Omental fat pad (tissue), 4 donors: ENCODE measurements around the gene CRCP. TPM values are rescaled to one million over a fixed set of nuclear protein-coding genes. Genes with fewer than 3 reads are reported as not detected.

Experiments
- ATAC-seq: fragments of 150-250 bp; one replicate; pipeline ENCODE4 v1.9.1; 2016; ENCODE audit warnings: mild to moderate bottlenecking, moderate library complexity; ENCODE audit not compliant: low FRiP score
- DNase-seq: peaks from one replicate; pipeline ENCODE4 v3.0.0-alpha.2; 2019; ENCODE audit warnings: low spot score
- total RNA-seq, 4 donors: library from RNA; depleted of rRNA; stranded (reverse); fragments of >200 nt; gene quantifications; one replicate each; pipeline ENCODE4 v1.1.0, GENCODE V29; 2016
- TF ChIP-seq, protein P1 (sequence below), 3 donors: fragments of 450-650 bp; IDR thresholded peaks; one replicate each; pipeline ENCODE4 v1.5.1; 2016 to 2017; ENCODE audit warnings: antibody characterized with exemption in 3 of 3, mild to moderate bottlenecking in 3 of 3, moderate library complexity in 2 of 3

Gene CRCP
- total RNA-seq, 4 donors from 2014 or later = 26.9 to 49.5 (median 38.3) TPM

DNA sequence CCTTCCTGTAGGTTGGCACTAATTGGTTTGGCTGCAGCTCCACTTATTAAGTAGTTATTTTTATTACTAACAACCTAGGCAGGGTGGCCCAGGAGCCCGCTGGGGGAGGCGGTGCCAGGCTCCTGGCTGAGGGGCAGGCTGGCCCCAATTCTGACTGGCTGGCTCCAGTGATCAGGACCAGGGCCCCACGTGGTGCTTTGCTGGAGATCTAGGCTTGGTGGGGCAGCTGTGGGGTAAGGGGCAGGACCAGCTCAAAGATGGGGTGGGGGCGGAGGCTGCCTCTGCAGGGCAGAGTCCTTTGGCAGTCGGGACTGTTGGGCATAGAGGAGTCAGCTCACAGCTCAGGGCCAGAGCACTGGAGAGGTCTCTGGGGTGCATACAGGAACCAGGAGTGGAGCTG is 36.6 kb upstream of the CRCP start:
- TF ChIP-seq, protein P1, sequence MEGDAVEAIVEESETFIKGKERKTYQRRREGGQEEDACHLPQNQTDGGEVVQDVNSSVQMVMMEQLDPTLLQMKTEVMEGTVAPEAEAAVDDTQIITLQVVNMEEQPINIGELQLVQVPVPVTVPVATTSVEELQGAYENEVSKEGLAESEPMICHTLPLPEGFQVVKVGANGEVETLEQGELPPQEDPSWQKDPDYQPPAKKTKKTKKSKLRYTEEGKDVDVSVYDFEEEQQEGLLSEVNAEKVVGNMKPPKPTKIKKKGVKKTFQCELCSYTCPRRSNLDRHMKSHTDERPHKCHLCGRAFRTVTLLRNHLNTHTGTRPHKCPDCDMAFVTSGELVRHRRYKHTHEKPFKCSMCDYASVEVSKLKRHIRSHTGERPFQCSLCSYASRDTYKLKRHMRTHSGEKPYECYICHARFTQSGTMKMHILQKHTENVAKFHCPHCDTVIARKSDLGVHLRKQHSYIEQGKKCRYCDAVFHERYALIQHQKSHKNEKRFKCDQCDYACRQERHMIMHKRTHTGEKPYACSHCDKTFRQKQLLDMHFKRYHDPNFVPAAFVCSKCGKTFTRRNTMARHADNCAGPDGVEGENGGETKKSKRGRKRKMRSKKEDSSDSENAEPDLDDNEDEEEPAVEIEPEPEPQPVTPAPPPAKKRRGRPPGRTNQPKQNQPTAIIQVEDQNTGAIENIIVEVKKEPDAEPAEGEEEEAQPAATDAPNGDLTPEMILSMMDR (IDR thresholded peaks at IDR 0.05) = no peak
- DNase-seq (no peak), ATAC-seq (no peak)

DNA sequence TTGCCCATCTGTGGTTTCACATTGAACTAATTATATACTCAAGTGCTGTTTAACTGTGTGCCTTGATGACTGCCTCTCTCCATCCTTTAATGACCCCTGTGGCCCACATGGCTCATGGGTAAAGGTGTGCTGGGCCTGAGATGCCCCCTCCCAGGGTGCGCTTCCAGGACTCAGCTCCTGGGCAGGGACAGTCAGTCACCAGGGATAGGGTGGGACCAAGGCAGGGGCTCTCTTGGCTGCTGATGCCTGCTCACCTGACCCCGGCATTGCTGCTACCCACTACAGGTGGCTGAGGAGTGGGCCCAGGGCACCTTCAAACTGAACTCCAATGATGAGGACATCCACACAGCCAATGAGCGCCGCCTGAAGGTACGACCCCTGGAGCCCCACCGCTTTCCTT is 32.6 kb upstream of the CRCP start:
- DNase-seq (no peak), ATAC-seq (no peak)
- TF ChIP-seq, protein P1 (IDR thresholded peaks at IDR 0.05) = no peak

DNA sequence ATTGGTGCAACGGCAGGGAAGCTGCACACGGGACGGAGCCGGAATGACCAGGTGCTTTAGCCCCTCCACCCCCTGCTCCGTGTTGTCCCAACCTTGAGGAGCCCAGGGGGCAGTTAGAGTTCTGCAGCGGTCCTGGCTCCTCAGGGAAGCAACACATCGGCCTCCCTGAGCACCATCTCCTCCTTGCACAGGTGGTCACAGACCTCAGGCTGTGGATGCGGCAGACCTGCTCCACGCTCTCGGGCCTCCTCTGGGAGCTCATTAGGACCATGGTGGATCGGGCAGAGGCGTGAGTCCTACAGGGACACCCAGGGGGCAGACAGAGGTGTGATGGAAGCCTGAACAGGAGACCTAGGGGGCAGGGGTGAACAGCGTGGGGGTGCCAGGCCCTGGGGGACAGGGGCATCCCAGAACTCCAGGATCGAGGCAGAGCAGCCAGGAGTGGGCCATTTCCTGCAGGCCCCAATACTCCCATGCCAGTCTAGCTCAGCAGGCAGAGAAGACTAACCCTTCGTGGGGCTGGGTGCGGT is 31.7 kb upstream of the CRCP start:
- DNase-seq (no peak), ATAC-seq (no peak)
- TF ChIP-seq, protein P1 (IDR thresholded peaks at IDR 0.05) = no peak

DNA sequence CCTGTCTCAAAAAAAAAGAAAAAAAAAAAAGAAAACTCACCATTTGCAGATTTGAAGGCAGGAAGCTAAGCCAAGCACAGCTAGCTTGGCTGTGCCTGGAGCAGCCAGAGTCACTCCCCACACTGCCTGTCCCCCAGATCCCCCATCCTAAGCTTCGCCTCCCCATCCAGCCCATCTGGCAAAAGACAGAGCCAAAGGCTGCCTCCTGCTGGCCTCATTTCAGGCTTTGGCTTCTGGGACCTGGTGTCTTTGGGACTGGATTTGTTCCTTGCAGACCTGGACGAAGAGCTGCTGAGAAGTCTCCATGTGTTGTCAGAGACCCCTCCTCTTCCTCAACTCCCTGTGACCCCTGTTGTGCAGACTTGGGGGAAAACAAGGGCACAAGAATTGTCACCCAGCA is 31.0 kb upstream of the CRCP start:
- no peak for ATAC-seq
- DNase-seq = no peak
- TF ChIP-seq, protein P1 (IDR thresholded peaks at IDR 0.05) = no peak

DNA sequence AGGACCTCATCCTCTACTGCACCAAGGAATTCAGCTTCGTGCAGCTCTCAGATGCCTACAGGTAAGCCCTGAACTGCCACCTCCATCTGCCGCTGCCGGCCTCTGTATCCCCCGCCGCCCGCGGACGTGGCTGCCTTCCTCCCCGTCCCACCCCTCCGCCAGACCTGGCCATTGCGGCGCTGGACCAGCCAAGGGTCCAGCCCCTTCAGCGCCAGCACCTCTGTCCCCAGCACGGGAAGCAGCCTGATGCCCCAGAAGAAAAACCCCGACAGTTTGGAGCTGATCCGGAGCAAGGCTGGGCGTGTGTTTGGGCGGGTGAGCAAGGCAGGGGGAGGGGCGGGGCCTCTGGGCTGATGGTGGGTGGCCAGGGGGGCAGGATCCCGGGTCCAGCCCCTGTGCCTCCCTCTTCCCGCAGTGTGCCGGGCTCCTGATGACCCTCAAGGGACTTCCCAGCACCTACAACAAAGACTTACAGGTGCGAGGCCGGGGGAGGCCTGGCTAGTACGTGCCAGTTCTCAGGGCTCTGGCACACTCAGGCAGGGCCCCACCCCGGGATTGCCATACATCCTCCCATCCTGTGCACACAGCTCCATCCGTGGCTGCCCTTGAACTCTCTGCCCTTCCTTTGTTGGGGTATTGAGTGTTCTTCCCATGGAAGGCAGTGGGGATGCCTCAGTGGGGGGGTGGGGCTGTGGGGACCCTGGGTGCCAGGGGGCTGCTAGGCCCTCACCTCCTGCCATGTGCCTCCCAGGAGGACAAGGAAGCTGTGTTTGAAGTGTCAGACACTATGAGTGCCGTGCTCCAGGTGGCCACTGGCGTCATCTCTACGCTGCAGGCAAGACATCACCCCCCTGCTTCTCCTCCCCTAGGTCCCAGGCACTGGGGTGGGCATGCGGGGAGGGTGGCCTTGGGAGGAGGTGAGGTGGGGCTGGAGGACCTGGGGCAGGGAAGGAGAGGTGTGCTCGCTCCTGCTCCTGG is 25.5 kb upstream of the CRCP start:
- TF ChIP-seq, protein P1 (IDR thresholded peaks at IDR 0.05) = no peak
- no peak for ATAC-seq
- DNase-seq = no peak

DNA sequence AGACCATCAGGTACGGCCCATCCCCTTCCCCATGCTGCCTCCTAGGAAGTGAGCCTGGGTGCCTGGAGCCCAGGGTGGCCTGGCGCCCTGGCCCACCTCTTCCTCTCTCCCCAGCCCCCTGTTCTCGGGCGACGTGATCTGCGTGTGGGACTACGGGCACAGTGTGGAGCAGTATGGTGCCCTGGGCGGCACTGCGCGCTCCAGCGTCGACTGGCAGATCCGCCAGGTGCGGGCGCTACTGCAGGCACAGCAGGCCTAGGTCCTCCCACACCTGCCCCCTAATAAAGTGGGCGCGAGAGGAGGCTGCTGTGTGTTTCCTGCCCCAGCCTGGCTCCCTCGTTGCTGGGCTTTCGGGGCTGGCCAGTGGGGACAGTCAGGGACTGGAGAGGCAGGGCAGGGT is 22.0 kb upstream of the CRCP start:
- no peak for ATAC-seq
- DNase-seq = no peak
- TF ChIP-seq, protein P1 (IDR thresholded peaks at IDR 0.05) = no peak

DNA sequence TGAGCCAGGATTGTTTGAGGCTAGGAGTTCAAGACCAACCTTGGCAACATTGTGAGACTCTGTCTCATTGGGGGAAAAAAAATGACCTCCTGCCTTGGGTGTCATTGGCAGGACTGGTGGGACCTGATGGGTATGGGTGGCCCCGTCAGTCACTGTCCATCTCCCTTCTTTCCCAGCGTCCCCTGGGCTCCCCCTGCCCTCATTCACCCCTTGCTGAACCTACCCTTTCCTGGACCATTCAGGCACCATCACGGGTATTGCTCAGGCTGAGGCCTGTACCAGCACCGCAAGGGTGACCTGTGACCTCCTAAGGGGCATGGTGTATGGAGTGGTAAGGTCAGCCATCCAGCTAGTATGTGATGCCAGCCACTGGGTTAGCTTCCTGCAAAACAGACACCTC is 19.6 kb upstream of the CRCP start:
- ATAC-seq = no peak
- TF ChIP-seq, protein P1 (IDR thresholded peaks at IDR 0.05) = no peak
- DNase-seq = no peak
